Suppressor macrophage treated with lipopolysaccharide for 4 hours (primary cell): ENCODE results near the gene ZFPM1.
"Not testable (repeated sequence)": the region's sequence is repeated elsewhere in the genome, so short reads cannot be mapped to it uniquely, and the experiment has no call there.

Source experiments
- DNase-seq: peaks from one replicate; pipeline ENCODE4 v3.0.0-alpha.2; 2020

The ZFPM1 gene

DNA sequence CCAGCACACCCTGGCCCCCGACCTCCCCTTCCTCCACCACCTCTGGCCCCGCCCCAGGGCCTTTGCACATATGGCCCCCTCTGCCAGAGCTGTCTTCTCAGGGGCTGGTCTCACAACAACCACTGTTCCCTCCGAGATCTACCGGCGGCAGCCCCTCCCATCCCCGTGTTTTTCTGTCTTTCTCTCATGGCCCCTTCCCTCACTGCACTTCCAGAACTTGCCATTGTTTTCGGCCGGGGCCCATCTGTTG is 30.2 kb downstream of the ZFPM1 start:
- DNase-seq, result no peak

DNA sequence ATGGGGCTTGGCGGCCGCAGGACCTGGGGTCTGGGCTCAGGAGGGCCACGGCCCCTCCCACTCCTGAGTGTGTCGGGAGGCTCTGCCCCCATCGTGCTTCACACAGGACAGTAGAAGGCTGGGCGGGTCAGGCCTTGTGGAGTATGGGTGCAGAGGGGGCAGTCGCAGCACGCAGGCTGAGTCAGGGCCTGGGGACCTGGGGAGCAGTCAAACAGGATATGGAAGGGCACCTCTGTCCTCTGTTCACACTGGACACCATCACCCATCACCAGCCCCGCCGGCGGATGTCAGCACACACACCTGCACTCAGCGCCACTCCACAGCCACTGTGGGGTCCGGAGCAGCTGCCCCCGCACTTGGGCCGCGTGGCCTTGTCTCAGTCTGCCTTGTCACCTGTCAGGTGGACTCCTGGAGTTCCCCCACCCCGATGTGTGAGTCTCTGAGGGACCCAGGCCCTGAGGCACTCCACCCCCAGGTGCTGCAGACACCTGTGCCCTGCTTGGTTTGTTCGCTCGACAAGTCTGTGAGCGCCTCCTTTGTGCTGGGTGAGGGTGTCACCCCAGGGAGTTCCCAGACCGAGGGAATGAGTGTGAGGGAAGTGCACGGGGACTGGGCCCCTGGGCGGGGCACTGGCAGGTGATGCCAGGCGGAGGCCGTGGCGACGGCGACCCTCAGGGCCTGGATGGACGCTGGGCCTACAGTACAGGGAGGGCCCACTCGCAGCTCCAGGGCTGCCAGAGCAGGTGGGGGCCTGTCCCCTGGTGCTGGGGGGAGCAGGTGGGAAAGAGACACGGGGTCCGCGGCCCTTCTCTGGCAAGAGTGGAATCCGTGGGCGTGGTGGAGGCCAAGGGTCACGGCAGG is 31.7 kb downstream of the ZFPM1 start:
- DNase-seq, result no peak

DNA sequence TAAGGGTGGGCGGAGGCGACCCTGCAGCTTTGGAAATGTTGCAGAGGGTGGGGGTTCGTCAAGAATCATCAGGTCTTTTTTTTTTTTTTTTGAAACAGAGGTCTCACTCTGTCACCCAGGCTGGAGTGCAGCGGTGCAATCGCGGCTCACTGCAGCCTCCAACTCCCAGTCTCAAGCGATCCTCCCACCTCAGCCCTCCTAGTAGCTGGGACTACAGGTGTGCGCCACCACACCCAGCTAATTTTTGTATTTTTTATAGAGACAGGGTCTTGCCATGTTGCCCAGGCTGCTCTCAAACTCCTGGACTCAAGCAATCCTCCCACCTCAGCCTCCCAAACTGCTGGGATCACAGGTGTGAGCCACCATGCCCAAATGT is 32.3 kb downstream of the ZFPM1 start:
- DNase-seq, result not testable (repeated sequence)

DNA sequence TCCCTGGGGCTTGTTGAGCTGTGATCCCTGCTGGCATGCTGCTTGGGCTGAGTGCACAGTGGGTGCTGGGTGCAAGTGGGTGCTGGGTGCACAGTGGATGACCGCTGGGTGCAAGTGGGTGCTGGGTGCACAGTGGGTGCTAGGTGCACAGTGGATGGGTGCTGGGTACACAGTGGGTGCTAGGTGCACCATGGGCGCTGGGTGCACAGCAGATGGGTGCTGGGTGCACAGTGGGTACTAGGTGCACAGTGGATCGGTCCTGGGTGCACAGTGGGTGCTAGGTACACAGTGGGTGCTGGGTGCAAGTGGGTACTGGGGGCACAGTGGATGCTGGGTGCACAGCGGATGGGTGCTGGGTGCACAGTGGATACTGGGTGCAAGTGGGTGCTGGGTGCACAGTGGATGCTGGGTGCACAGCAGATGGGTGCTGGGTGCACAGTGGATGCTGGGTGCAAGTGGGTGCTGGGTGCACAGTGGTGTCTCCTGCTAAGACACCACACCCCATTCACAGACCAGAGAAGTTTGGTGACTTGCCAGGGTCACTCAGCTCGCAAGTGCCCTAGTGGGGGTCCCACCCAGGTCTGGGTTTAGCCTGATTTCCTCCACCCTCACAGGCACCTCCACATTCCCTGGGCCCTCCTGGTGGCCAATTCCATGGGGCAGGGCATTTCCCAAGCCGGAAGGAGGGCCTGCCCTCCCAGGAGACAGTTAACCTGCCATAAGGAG is 33.5 kb downstream of the ZFPM1 start:
- DNase-seq, result no peak

GRCh38 chr16:88487124-88487432 is 34.0 kb downstream of the ZFPM1 start:
- DNase-seq, result no peak

GRCh38 chr16:88487920-88488851 is 35.1 kb downstream of the ZFPM1 start:
- no peak for DNase-seq

DNA sequence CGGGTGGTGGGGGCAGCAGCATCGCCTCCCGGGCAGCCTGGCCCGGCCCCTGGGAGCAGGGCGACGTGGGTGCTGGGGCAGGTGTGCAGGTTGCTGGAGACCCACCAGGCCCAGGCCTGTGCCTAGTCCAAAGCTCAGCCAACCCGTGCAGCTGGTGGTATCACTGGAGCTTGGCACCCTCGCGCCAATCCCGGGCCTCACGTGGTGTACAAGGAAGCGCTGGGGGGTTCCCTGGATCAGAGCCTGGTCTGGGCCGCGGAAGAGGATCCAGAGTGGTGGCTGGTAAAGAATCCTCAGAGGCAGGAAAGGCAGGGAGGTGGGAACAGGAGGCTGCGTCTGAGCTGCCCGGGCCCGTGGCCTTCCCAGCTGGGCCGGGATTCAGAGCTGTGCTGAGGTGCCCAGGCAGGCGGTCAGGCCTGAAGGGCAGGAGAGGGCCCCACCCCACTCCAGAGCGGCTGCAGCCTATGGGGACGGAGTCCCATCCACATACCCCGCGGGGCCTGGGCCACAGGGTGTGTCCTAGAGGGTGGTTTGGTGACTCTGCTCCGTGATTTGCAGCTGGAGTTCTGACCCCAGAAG is 36.2 kb downstream of the ZFPM1 start:
- no peak for DNase-seq

DNA sequence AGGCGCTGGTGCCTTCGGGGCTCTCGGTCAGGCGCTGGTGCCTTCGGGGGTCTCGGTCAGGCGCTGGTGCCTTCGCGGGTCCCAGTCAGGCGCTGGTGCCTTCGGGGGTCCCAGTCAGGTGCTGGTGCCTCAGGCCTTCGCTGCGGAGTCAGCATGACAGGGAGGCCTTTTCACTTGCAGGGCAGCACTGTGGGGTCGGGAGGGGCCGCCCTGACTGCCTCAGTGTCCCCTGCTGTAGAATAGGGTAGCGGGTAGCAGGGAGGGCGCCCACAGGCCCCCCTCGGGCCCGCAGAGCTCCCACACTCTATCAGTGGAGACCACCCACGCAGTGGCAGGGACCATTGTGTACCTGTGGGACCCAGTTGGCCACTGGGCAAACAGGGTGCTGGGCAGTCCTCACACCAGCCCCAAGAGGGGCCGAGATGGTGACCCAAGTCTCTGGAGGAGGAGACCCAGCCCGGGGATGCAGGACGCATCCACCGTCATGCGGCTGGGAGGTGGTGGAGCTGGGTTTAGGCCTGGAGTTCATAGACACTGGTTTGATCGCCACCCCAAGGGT is 38.0 kb downstream of the ZFPM1 start:
- DNase-seq, result no peak

DNA sequence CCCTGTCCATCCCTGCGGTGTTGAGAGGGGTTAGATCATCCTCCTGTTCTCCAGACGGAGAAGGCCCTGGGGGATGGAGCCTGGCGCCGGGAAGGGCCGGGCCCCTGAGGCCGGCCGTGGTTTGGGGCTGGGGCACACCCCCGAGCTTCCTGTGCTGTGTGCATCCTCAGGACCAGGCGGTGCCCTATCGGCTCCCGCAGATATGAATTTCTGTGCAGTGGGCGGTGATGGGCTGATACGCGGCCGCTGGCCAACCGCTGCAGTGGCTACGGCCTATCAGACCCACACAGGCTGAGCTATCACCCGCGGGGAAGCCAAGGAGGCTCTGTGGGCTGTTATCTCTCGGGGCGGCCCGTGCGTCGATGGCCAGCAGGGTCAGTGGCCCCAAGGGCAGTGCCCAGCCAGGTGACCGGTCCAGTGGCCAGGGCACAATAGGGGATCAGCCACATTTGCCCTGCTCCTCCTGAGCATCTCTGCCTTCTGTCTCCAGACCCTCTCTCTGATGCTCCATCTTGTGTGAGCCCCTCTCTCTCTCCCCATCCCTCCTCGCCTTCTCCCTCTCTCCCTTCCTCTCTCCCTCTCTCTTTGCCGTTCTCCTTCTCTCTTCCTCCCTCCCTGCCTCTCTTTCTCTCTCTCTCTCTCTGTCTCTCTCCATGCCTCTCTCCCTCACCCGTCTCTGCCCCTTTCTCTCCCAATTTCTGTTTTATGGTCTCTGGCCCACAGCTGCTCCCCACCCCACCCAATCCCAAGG is 38.7 kb downstream of the ZFPM1 start:
- DNase-seq, result no peak

GRCh38 chr16:88493879-88494278 is 40.8 kb downstream of the ZFPM1 start:
- DNase-seq, result no peak

DNA sequence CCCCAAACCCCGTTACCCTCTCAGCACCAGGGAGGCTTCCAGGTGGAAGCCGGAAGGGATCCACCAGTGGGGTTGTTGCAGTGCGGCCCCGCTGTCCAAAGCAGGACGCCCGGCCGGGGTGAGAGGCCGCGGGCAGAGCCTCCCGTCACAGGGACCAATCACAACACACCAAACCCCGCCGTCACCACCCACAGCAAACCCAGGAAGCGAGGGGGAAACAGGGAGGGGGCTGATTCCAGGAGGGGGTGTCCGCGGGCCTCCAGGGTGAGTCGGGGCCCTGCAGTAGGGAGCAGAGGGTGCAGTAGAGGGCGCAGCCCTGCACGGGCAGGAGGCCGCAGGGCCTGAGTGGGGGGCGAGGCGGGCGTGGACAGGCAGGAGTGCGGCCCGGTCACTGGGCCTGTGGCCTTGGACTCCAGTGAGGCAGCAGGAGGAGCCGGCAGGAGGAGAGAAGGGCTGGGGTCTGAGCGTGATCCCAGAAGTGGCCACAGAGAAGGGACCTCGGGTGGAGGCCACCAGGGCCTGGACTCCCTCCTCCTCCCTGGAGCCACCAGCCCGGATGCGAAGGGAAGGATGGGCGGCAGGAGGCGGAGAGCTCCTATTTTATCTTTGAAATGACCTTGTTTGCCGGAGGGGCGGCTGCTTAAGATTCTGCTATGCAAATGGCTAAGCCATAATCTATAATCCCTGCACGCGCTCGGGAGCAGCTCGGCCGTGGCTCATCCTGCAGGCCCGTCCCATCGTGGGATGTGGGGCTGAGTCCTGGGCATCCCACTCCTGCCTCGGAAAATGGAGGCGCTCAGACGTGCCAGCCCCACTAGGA is 41.5 kb downstream of the ZFPM1 start:
- DNase-seq, result no peak

DNA sequence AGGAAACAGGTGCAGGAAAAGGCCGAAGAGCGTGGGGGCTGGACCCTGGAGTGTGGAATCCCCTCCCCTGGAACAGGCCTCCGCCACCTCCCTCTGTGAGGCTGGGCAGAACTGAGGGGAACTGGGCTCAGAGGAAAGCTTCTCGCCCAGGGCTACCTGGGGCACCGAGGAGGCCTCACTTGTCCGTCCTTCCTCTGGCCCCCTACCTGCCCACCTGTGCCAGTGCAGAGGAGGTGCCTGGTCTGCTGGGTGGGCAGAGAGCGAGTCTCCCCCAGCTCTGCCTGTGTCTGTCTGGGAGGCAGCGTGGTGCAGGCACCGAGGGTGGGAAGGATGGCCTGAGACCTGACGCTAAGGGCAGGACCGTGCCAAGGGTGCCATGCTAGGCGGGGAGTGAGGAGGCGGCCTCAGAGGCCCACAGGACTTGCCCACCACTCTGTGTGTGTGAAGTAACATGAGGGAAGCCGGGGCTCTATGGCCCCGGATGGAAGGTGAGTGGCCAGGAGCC is 42.2 kb downstream of the ZFPM1 start:
- DNase-seq, result no peak

- DNase-seq, result no peak
These were observed 44.7 kb downstream of the ZFPM1 start for GRCh38 chr16:88497561-88498462.

DNA sequence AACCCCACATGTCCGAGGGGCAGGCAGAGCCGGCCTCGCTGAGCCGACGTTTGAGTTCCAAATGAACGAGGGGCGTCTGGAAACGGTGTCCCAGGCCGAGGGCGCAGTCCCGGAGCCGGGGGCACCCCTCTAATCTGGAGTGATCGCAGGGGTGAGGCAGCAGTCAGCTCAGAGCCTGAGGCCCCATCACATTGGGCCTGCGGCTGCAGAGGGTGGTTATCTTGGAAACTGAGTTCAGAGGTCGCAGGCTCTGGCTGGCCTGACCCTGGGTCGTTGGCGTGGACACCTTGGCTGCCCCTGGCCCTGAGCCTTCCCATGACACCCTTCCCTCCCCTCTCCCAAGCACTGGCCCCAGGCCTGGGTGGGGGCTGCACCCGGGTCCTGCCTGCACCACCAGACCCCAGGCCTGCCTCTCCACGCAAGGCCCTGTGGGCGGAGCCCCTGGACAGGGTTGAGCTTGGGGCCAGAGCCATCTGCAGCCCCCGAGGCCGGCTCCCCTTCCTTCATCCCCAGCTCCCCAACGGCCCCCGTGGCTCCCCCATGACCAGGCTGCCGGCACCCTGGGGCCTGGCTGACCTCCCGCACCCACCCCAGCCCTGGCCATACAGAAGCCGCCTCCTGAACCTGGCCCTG is 45.6 kb downstream of the ZFPM1 start:
- DNase-seq, result no peak

DNA sequence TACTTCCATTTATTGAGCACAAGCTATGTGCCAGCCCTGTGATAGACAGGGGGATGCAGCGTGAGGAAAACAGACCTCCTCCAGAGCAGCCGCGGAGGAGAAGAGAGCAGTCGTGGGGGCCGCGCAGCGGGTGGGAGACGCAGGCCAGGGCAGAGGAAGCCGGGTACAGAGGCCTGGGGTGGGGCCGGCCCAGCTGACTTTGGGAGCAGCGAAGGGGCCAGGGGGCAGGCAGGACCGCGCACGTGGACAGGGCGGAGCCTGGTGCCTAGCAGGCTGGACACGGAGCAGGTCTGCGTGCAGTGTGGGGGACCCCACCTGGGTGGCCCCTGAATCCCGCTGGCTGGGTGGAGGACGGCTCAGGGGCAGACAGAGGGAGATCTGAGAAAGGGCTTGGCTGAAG is 46.2 kb downstream of the ZFPM1 start:
- DNase-seq, result no peak

DNA sequence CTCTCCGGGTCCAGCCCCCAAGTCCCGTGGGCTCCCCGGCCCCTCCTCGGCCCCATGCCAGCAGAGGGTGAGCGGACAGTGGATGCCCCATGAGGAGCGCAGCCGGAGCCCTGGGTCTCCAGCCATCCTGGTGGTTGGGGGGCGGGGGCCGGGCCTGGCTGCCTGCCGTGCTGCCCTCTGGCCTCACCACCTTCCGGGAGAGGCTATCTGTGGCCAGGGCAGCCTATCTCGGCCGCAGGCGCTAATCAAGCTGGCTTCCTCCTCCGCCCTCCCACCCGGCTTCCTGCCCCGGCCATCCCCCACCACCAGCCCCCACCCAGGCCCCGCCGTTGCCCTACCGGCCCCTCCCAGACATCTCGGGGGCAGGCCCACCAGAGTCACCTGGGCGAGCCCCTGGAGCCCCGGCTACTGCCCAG is 46.8 kb downstream of the ZFPM1 start:
- DNase-seq, result no peak

GRCh38 chr16:88500255-88500661 is 47.2 kb downstream of the ZFPM1 start:
- DNase-seq, result no peak

DNA sequence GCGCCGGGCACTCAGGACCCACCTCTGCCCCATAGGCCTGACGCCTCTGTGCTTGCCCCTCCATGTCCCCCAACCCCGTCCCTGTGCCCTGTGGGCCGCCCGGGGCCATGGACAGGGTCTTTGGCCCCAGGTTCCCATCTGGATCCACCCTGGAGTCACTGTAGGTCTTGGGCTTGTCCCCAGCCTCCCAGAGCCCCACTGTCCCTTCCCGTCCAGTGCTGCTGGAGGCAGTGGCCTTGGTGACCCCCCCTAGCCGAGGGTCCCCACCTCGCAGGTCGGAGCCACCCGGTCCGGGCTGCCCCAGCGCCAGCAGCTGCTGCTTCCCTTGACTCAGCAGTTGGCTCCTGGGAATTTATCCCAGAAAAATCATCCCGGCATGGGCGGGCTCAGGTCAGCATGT is 49.3 kb downstream of the ZFPM1 start:
- DNase-seq, result no peak

DNA sequence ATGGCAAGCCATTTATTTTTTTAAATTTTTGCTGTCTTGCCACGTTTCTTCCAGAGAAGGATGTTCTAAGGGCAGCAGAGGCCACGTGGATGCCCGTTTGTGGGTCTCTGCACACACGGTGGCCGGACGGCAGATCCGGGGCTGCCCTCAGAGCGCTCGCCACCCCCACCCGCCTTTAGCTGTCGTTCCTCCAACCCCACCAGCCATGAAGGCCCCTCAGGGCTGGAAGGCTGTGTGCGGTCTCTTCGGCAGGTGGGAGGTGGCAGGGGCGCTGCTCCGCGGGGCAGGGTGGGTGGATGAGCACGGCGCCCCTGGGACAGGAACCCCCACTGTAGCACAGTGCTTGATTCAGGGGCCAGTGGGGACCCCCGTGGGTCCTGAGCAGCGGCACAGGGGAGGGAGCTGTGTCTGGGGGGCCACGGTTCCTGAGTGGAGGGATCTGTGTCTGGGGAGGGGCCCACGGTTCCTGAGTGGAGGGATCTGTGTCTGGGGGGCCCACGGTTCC is 49.7 kb downstream of the ZFPM1 start:
- no peak for DNase-seq
